Trophoblast cell (in vitro differentiated cells and primary cell): ENCODE results near the gene EFCAB13.

ENCODE experiments used
- DNase-seq, 2 donors: peaks; one replicate each; pipeline ENCODE4 v3.0.0-alpha.2; 2016
- H2AFZ ChIP-seq: 2 replicates; pipeline ENCODE4 v1.6.1; 2013; ENCODE audit warnings: low read length, moderate library complexity, mild to moderate bottlenecking; ENCODE audit not compliant: insufficient read depth, poor library complexity
- H2AK5ac ChIP-seq: 2 replicates; pipeline ENCODE4 v1.6.1; 2013; ENCODE audit warnings: mild to moderate bottlenecking, low read length
- H2BK120ac ChIP-seq: 2 replicates; pipeline ENCODE4 v1.6.1; 2013; ENCODE audit warnings: low read length, mild to moderate bottlenecking, moderate library complexity; ENCODE audit not compliant: insufficient read depth, poor library complexity
- H2BK12ac ChIP-seq: 2 replicates; pipeline ENCODE4 v1.6.1; 2013; ENCODE audit warnings: mild to moderate bottlenecking, low read length, moderate library complexity
- H2BK5ac ChIP-seq: 2 replicates; pipeline ENCODE4 v1.6.1; 2013; ENCODE audit warnings: low read length, low read depth, moderate library complexity, mild to moderate bottlenecking; ENCODE audit not compliant: poor library complexity
- H3K14ac ChIP-seq: 2 replicates; pipeline ENCODE4 v1.6.1; 2013; ENCODE audit warnings: mild to moderate bottlenecking, low read length
- H3K18ac ChIP-seq: 2 replicates; pipeline ENCODE4 v1.6.1; 2013; ENCODE audit warnings: mild to moderate bottlenecking, low read length
- H3K23ac ChIP-seq: 2 replicates; pipeline ENCODE4 v1.6.1; 2013; ENCODE audit warnings: low read length
- H3K27ac ChIP-seq: 2 replicates; pipeline ENCODE4 v1.5.1; 2013; ENCODE audit warnings: low read depth, mild to moderate bottlenecking, inconsistent platforms, low read length, moderate library complexity
- H3K27me3 ChIP-seq: 2 replicates; pipeline ENCODE4 v1.6.1; 2013; ENCODE audit warnings: inconsistent platforms, mild to moderate bottlenecking, low read length, moderate library complexity; ENCODE audit not compliant: insufficient read depth
- H3K36me3 ChIP-seq, 2 experiments: 1 replicate in 1 of 2; 2 replicates in 1 of 2; pipeline ENCODE4 v1.6.1; 2013; ENCODE audit warnings: low read length in 2 of 2, mild to moderate bottlenecking in 2 of 2, moderate library complexity in 1 of 2; ENCODE audit not compliant: insufficient read depth in 2 of 2, control insufficient read depth in 1 of 2
- H3K4ac ChIP-seq: 2 replicates; pipeline ENCODE4 v1.6.1; 2013; ENCODE audit warnings: low read depth, mild to moderate bottlenecking, low read length, moderate library complexity
- H3K4me1 ChIP-seq, 2 experiments: 1 replicate in 1 of 2; 2 replicates in 1 of 2; pipeline ENCODE4 v1.6.1; 2013; ENCODE audit warnings: low read length in 2 of 2, mild to moderate bottlenecking in 2 of 2, moderate library complexity in 1 of 2; ENCODE audit not compliant: insufficient read depth in 2 of 2, control insufficient read depth in 1 of 2
- H3K4me2 ChIP-seq: 2 replicates; pipeline ENCODE4 v1.6.1; 2013; ENCODE audit warnings: inconsistent platforms, mild to moderate bottlenecking, low read length, moderate library complexity
- H3K4me3 ChIP-seq: 2 replicates; pipeline ENCODE4 v1.5.1; 2013; ENCODE audit warnings: mild to moderate bottlenecking, low read depth, low read length, inconsistent platforms
- H3K79me1 ChIP-seq: one replicate; pipeline ENCODE4 v1.6.1; 2013; ENCODE audit warnings: low read length
- H3K79me2 ChIP-seq: 2 replicates; pipeline ENCODE4 v1.6.1; 2013; ENCODE audit warnings: low read length, mild to moderate bottlenecking; ENCODE audit not compliant: control insufficient read depth, insufficient read depth, poor library complexity
- H3K9ac ChIP-seq: 2 replicates; pipeline ENCODE4 v1.6.1; 2013; ENCODE audit warnings: mild to moderate bottlenecking, low read length
- H3K9me3 ChIP-seq: 2 replicates; pipeline ENCODE4 v1.6.1; 2013; ENCODE audit warnings: low read depth, mild to moderate bottlenecking, control low read depth, inconsistent platforms, low read length; ENCODE audit not compliant: insufficient read depth
- H4K12ac ChIP-seq: 2 replicates; pipeline ENCODE4 v1.6.1; 2013; ENCODE audit warnings: low read depth, mild to moderate bottlenecking, low read length, moderate library complexity
- H4K8ac ChIP-seq: 2 replicates; pipeline ENCODE4 v1.6.1; 2013; ENCODE audit warnings: low read depth, mild to moderate bottlenecking, low read length, moderate library complexity
- H4K91ac ChIP-seq: one replicate; pipeline ENCODE4 v1.6.1; 2013; ENCODE audit warnings: low read depth, mild to moderate bottlenecking, low read length, moderate library complexity
- WGBS: extraction: QIAGEN DNeasy Blood & Tissue Kit; methylation state at CpG from one replicate; pipeline ENCODE4 v1.1.7; 2013; ENCODE audit warnings: missing lambda C conversion rate; ENCODE audit not compliant: insufficient read length, insufficient coverage; ENCODE audit errors: extremely low coverage; 5-methylcytosine and 5-hydroxymethylcytosine counted together

The EFCAB13 gene

DNA sequence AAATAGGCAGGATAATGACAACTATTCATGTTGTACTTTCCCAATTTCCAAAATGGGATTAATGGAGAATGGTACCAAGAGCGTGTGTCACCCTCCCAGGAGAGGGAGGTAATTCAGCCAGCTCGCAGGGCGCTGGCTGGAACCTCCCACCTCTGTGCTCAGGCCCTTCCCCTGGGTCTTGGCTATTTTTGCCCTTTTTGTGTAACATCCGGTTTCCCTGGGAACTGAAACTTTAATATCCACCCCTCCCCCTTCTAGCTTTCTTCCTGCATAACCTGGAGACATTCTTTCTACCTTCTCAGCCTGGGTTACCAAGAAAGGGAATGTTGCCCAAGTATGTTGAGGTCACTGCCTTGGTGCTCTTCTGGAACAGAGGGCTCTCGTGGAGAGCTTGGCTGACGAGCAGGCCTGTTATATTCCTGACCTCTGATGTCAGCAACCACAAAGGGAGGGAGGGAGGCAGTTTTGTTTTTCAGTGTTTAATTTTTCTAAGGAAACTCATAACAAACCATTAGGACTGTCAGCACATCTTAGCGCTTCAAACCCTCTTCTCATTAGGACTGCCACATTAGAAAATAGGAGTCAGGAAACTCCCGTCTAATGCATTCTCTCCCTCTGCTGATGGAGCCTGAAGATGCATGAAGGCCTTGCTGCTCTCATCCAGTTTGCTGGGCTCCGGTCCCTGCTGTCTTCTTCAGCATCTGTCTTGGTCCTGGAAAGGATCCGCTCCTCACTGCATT, 44.5 kb upstream of the EFCAB13 start:
- H3K4me2 ChIP-seq, result no peak overlapping the region
- H3K23ac ChIP-seq, result no peak overlapping the region
- H3K79me2 ChIP-seq, result peaks cover 2% of the 10 kb centered on the region
- H2AK5ac ChIP-seq, result no peak overlapping the region
- peak overlapping the region; percentile 11 for H3K14ac ChIP-seq
- peak overlapping the region; percentile 24 for H2AFZ ChIP-seq
- no peak overlapping the region for H3K4me3 ChIP-seq
- peak overlapping the region; percentile 48 for H2BK12ac ChIP-seq
- peak overlapping the region; percentile 12 for H3K18ac ChIP-seq
- H3K4me1 ChIP-seq, result peaks cover 31 to 36% of the 10 kb centered on the region in 2 experiments
- H4K8ac ChIP-seq, result peak overlapping the region; percentile 55
- H3K27me3 ChIP-seq, result no peaks in the 10 kb centered on the region
- H3K27ac ChIP-seq, result peak overlapping the region; percentile 84
- peak; percentile 9 to 46 for DNase-seq
- no CpG with 5 or more reads among the region's 10 CpGs for WGBS
- no peak overlapping the region for H3K4ac ChIP-seq
- H2BK5ac ChIP-seq, result peak overlapping the region; percentile 15
- no peaks in the 10 kb centered on the region for H3K9me3 ChIP-seq
- peaks cover 26% of the 10 kb centered on the region for H3K79me1 ChIP-seq
- peak overlapping the region; percentile 76 for H2BK120ac ChIP-seq
- H4K91ac ChIP-seq, result peak overlapping the region; percentile 53
- no peaks in the 10 kb centered on the region for H3K36me3 ChIP-seq
- H3K9ac ChIP-seq, result no peak overlapping the region
- H4K12ac ChIP-seq, result no peak overlapping the region

DNA sequence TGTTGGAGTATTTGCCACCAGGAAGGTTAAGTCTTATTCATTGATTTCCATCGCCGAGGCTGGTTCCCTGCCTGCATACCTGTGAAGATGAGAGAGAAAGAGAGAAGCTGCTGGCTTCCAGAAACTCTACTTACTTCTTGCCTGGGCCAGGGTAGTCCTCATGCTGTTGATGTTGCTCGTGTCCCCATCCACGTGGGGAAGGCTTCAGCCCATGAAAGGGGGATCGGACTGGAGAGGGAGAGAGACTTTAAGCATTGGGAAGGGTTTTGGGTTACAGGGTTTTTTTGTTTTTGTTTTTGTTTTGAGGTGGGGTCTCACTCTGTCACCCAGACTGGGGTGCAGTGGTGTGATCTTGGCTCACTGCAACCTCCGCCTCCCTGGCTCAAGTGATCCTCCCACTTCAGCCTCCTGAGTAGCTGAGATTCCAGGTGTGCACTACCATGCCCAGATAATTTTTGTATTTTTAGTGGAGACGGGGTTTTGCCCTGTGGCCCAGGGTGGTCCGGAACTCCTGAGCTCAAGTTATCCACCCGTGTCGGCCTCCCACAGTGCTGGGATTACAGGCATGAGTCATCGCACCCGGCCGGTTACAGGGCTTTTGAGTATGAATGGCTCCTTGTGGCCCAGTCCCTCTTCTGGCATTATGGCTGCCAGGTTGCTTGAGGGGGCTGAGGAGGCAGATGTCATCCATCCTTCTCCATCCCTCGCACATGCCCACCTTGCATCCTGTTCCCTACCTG, 43.5 kb upstream of the EFCAB13 start:
- H3K36me3 ChIP-seq, result no peaks in the 10 kb centered on the region
- peak overlapping the region; percentile 9 for H4K8ac ChIP-seq
- no peaks in the 10 kb centered on the region for H3K9me3 ChIP-seq
- peak overlapping the region; percentile 53 for H4K91ac ChIP-seq
- H2BK120ac ChIP-seq, result peak overlapping the region; percentile 76
- peak overlapping the region; percentile 84 for H3K27ac ChIP-seq
- H3K4me2 ChIP-seq, result no peak overlapping the region
- peaks cover 2% of the 10 kb centered on the region for H3K79me2 ChIP-seq
- WGBS, result no CpG with 5 or more reads among the region's 14 CpGs
- no peak for DNase-seq
- no peak overlapping the region for H3K9ac ChIP-seq
- no peak overlapping the region for H3K4ac ChIP-seq
- no peak overlapping the region for H2AFZ ChIP-seq
- H3K14ac ChIP-seq, result peak overlapping the region; percentile 45
- no peak overlapping the region for H4K12ac ChIP-seq
- H3K4me1 ChIP-seq, result peaks cover 28 to 32% of the 10 kb centered on the region in 2 experiments
- H3K4me3 ChIP-seq, result no peak overlapping the region
- peak overlapping the region; percentile 70 for H2BK12ac ChIP-seq
- H3K18ac ChIP-seq, result peak overlapping the region; percentile 54
- H3K79me1 ChIP-seq, result peaks cover 25% of the 10 kb centered on the region
- no peaks in the 10 kb centered on the region for H3K27me3 ChIP-seq
- H3K23ac ChIP-seq, result no peak overlapping the region
- no peak overlapping the region for H2AK5ac ChIP-seq
- peak overlapping the region; percentile 43 for H2BK5ac ChIP-seq

DNA sequence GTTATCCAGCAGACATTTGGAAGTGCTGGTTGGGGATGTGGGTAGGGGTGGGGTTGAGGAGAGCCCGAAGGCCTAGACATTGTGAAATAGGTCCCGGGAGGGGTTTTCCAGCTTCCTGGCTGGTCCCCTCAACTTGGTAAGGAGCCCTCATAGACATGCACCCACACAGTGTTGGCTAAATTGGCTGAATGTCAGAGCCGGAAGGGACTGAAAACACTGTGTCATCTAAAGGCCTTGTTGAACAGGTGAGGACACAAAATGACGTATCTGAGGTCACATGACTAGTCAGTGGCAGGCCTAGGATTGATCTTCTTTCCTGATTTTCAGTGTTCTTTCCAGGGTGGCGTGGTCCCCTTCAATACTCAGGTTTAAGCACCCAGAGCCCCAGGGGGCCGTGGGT, 42.5 kb upstream of the EFCAB13 start:
- DNase-seq, result no peak
- WGBS, result no CpG with 5 or more reads among the region's 6 CpGs

DNA sequence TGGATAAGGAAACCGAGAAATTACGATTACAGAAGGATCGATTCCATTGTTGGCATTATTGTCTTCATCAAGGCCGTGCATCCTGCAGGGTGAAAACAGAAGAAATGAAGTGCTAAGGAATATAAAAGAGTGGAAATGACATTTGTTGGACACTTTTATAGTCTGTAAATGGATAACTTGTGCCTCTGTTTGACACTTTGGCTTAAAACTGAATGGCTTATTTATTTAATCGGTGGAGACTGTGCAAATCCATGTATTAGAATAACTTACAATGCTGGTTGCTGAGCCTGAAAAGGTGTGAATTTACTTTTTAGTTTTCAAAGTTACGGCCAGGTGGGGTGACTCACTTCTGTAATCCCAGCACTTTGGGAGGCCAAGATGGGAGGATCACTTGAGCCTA, 38.8 kb upstream of the EFCAB13 start:
- Histone ChIP-seq H3K36me3 (no peaks in the 10 kb centered on the region), H3K18ac (no peak overlapping the region), H3K27me3 (no peaks in the 10 kb centered on the region), H3K27ac (no peak overlapping the region), H4K8ac (no peak overlapping the region), H3K4me1 (peaks cover 4 to 5% of the 10 kb centered on the region in 2 experiments), H2BK120ac (no peak overlapping the region), H3K79me2 (no peaks in the 10 kb centered on the region), H3K4me2 (no peak overlapping the region), H3K14ac (no peak overlapping the region), H3K79me1 (peaks cover 3% of the 10 kb centered on the region), H3K9me3 (no peaks in the 10 kb centered on the region), H3K4ac (no peak overlapping the region), H2AK5ac (no peak overlapping the region), H3K9ac (no peak overlapping the region), H3K4me3 (no peak overlapping the region), H2AFZ (no peak overlapping the region), H2BK5ac (no peak overlapping the region), H4K91ac (no peak overlapping the region), H2BK12ac (no peak overlapping the region), H3K23ac (no peak overlapping the region), H4K12ac (no peak overlapping the region)
- DNase-seq, result no peak
- WGBS, result no CpG with 5 or more reads among the region's 6 CpGs

More for the DNA sequence above, 42.5 kb upstream of the EFCAB13 start:
- H2AFZ ChIP-seq, result no peak overlapping the region
- H3K14ac ChIP-seq, result no peak overlapping the region
- no peak overlapping the region for H2AK5ac ChIP-seq
- no peak overlapping the region for H3K9ac ChIP-seq
- H3K4me3 ChIP-seq, result no peak overlapping the region
- H3K9me3 ChIP-seq, result no peaks in the 10 kb centered on the region
- H3K4ac ChIP-seq, result no peak overlapping the region
- H3K36me3 ChIP-seq, result no peaks in the 10 kb centered on the region
- no peak overlapping the region for H3K4me2 ChIP-seq
- H3K79me1 ChIP-seq, result peaks cover 18% of the 10 kb centered on the region
- H3K79me2 ChIP-seq, result peaks cover under 1% of the 10 kb centered on the region
- no peak overlapping the region for H2BK5ac ChIP-seq
- no peak overlapping the region for H2BK120ac ChIP-seq
- H3K23ac ChIP-seq, result no peak overlapping the region
- H3K27ac ChIP-seq, result no peak overlapping the region
- no peak overlapping the region for H4K91ac ChIP-seq
- no peak overlapping the region for H4K8ac ChIP-seq
- peaks cover 20 to 26% of the 10 kb centered on the region in 2 experiments for H3K4me1 ChIP-seq
- no peak overlapping the region for H2BK12ac ChIP-seq
- H3K18ac ChIP-seq, result no peak overlapping the region
- no peak overlapping the region for H4K12ac ChIP-seq
- no peaks in the 10 kb centered on the region for H3K27me3 ChIP-seq
